SK-N-SH (cell line): ENCODE results near the gene OR6B1. TPM values are rescaled to one million over a fixed set of nuclear protein-coding genes. Genes with fewer than 3 reads are reported as not detected.

Experiments used
- CTCF ChIA-PET: fragments of 300-600, 350-600 bp; formaldehyde crosslinking; extraction: SDS; loops from one replicate; lab custom pipeline; 2021; lab: Yijun Ruan, JAX
- POLR2A ChIA-PET: fragments of 350-600 bp; sonication (Branson Sonifier 250); formaldehyde crosslinking; extraction: SDS; loops from one replicate; lab custom pipeline; 2020; ENCODE audit warnings: antibody characterized with exemption, inconsistent platforms; lab: Yijun Ruan, JAX
- DNase-seq: peaks from one replicate; pipeline ENCODE4 v3.0.0; 2012
- H2AFZ ChIP-seq: fragments of 200-600 bp; sonication (generic); 2 replicates; pipeline ENCODE4 v1.8.1; 2016; ENCODE audit warnings: antibody characterized with exemption, mild to moderate bottlenecking, low read depth
- H3F3A ChIP-seq: fragments of 200-600 bp; sonication (generic); replicated peaks from 2 replicates; pipeline ENCODE3; 2016; ENCODE audit warnings: antibody characterized with exemption, mild to moderate bottlenecking; ENCODE audit not compliant: insufficient read depth
- H3K27ac ChIP-seq, 2 experiments: fragments of 200-500 bp in 1 of 2; fragments of 200-600 bp in 1 of 2; sonication (Bioruptor generic) in 1 of 2; sonication (generic), shearing (Covaris generic) in 1 of 2; 2 replicates each; pipeline versions ENCODE4 v1.5.1 to v1.6.1; 2014 to 2016; ENCODE audit warnings: low read depth in 2 of 2, inconsistent platforms in 1 of 2, low read length in 1 of 2, mild to moderate bottlenecking in 1 of 2, mixed read lengths in 1 of 2
- H3K27me3 ChIP-seq: fragments of 200-600 bp; sonication (generic), shearing (Covaris generic); 2 replicates; pipeline ENCODE4 v1.6.1; 2016; ENCODE audit warnings: mixed run types; ENCODE audit not compliant: insufficient read depth
- H3K36me3 ChIP-seq, 2 experiments: fragments of 200-500 bp in 1 of 2; fragments of 200-600 bp in 1 of 2; sonication (Bioruptor generic) in 1 of 2; sonication (generic) in 1 of 2; replicated peaks in 1 of 2; 2 replicates each; pipeline versions ENCODE3 to v1.5.1; 2014 to 2016; ENCODE audit warnings: low read length in 1 of 2, mild to moderate bottlenecking in 1 of 2; ENCODE audit not compliant: insufficient read depth in 2 of 2, control insufficient read depth in 1 of 2
- H3K4me1 ChIP-seq, 2 experiments: fragments of 200-500 bp in 1 of 2; fragments of 200-600 bp in 1 of 2; sonication (Bioruptor generic) in 1 of 2; sonication (generic), shearing (Covaris generic) in 1 of 2; 2 replicates each; pipeline versions ENCODE4 v1.5.1 to v1.6.1; 2014 to 2016; ENCODE audit warnings: low read depth in 1 of 2, low read length in 1 of 2, mixed run types in 1 of 2; ENCODE audit not compliant: insufficient read depth in 2 of 2, control insufficient read depth in 1 of 2
- H3K4me2 ChIP-seq: fragments of 200-600 bp; sonication (generic), shearing (Covaris generic); 2 replicates; pipeline ENCODE4 v1.6.1; 2017; ENCODE audit warnings: mixed run types
- H3K4me3 ChIP-seq, 2 experiments: fragments of 200-500 bp in 1 of 2; fragments of 200-600 bp in 1 of 2; sonication (Bioruptor generic) in 1 of 2; sonication (generic), shearing (Covaris generic) in 1 of 2; 2 replicates each; pipeline versions ENCODE4 v1.5.1 to v1.8.1; 2014 to 2016; ENCODE audit warnings: low read depth in 2 of 2, inconsistent platforms in 1 of 2, low read length in 1 of 2, mild to moderate bottlenecking in 1 of 2, mixed read lengths in 1 of 2, moderate library complexity in 1 of 2
- H3K79me2 ChIP-seq: fragments of 200-600 bp; sonication (generic); 2 replicates; pipeline ENCODE4 v1.8.1; 2017; ENCODE audit warnings: mild to moderate bottlenecking; ENCODE audit not compliant: insufficient read depth
- H3K9ac ChIP-seq: fragments of 200-600 bp; sonication (generic); 2 replicates; pipeline ENCODE4 v1.6.1; 2017; ENCODE audit warnings: mixed run types
- H3K9me2 ChIP-seq: fragments of 200-600 bp; sonication (generic); 2 replicates; pipeline ENCODE4 v1.6.1; 2017; ENCODE audit warnings: mixed run types
- H3K9me3 ChIP-seq: fragments of 200-600 bp; sonication (generic); 2 replicates; pipeline ENCODE4 v1.6.1; 2017; ENCODE audit warnings: mixed run types, mild to moderate bottlenecking, moderate library complexity
- H4K20me1 ChIP-seq: fragments of 200-600 bp; sonication (generic); 2 replicates; pipeline ENCODE4 v1.6.1; 2017; ENCODE audit warnings: mild to moderate bottlenecking, mixed run types; ENCODE audit not compliant: insufficient read depth
- CTCF ChIP-seq: fragments of 200-600 bp; sonication (generic); IDR thresholded peaks from 2 replicates; pipeline ENCODE4 v1.6.1; 2017; ENCODE audit warnings: antibody characterized with exemption, mild to moderate bottlenecking, moderate library complexity
- ELF1 ChIP-seq: IDR thresholded peaks from 2 replicates; pipeline ENCODE4 v1.4.0; 2012
- EP300 ChIP-seq, 2 experiments: IDR thresholded peaks; 2 replicates each; pipeline versions ENCODE4 v1.4.0 to v1.6.1; 2012; ENCODE audit warnings: borderline replicate concordance in 1 of 2, low read depth in 1 of 2, low read length in 1 of 2
- GABPA ChIP-seq: IDR thresholded peaks from 2 replicates; pipeline ENCODE4 v1.4.0; 2012; ENCODE audit warnings: low read depth, mild to moderate bottlenecking
- GATA2 ChIP-seq: sonication (generic); formaldehyde crosslinking; IDR thresholded peaks from 2 replicates; pipeline ENCODE4 v1.5.0; 2020; ENCODE audit warnings: mild to moderate bottlenecking, missing genetic modification reagents
- IRF3 ChIP-seq: fragments of 150-350 bp; IDR thresholded peaks from 2 replicates; pipeline ENCODE4 v1.6.1; 2016; ENCODE audit warnings: mild to moderate bottlenecking, low read depth, low read length
- MEF2A ChIP-seq: IDR thresholded peaks from 2 replicates; pipeline ENCODE4 v1.4.0; 2012; ENCODE audit warnings: low read depth, borderline replicate concordance
- MXI1 ChIP-seq: IDR thresholded peaks from 2 replicates; pipeline ENCODE4 v1.6.1; 2012; ENCODE audit warnings: mild to moderate bottlenecking, low read depth, low read length, improper control_type of control experiment
- NFIC ChIP-seq: IDR thresholded peaks from 2 replicates; pipeline ENCODE4 v1.4.0; 2012; ENCODE audit warnings: borderline replicate concordance
- NRF1 ChIP-seq: IDR thresholded peaks from 2 replicates; pipeline ENCODE4 v1.6.1; 2012; ENCODE audit warnings: low read depth, mild to moderate bottlenecking, low read length
- PBX3 ChIP-seq: IDR thresholded peaks from 2 replicates; pipeline ENCODE4; 2012
- SIN3A ChIP-seq: IDR thresholded peaks from 2 replicates; pipeline ENCODE4 v1.6.1; 2012; ENCODE audit warnings: low read depth, mild to moderate bottlenecking, low read length, moderate library complexity, borderline replicate concordance
- YY1 ChIP-seq: IDR thresholded peaks from 2 replicates; pipeline ENCODE4 v1.4.0; 2012; ENCODE audit warnings: low read depth, mild to moderate bottlenecking
- ZBTB33 ChIP-seq: IDR thresholded peaks from 2 replicates; pipeline ENCODE4 v1.4.0; 2012; ENCODE audit warnings: low read depth, borderline replicate concordance
- WGBS: methylation state at CpG from one replicate; pipeline ENCODE4 v1.1.6; 2017; ENCODE audit warnings: low lambda C conversion rate; 5-methylcytosine and 5-hydroxymethylcytosine counted together
- polyA plus RNA-seq, 3 experiments: library from polyadenylated mRNA; depleted of rRNA; stranded (reverse); fragments of >200 nt; gene quantifications; 2 replicates each; pipeline ENCODE4 v1.2.3, GENCODE V29; 2012

OR6B1 gene
- polyA plus RNA-seq, 1 of the 3 experiments (the other 2 are of a cell fraction) = not detected

- CTCF ChIA-PET = no interaction called here
- H3F3A ChIP-seq = no peaks in the 10 kb centered on the region
- H3K9me2 ChIP-seq = no peaks in the 10 kb centered on the region
- H3K4me3 ChIP-seq = no peak overlapping the region
- H2AFZ ChIP-seq = no peak overlapping the region
- POLR2A ChIA-PET = no interaction called here
- H3K27me3 ChIP-seq = peaks cover 12% of the 10 kb centered on the region; the same call in 1 of the 2 replicates
- H3K79me2 ChIP-seq = no peaks in the 10 kb centered on the region
- no peaks in the 10 kb centered on the region for H3K9me3 ChIP-seq
- no peaks in the 10 kb centered on the region for H4K20me1 ChIP-seq
- no peak overlapping the region for H3K9ac ChIP-seq
- DNase-seq = no peak
- no peak overlapping the region for H3K4me2 ChIP-seq
- no peaks in the 10 kb centered on the region for H3K4me1 ChIP-seq
- no peaks in the 10 kb centered on the region for H3K36me3 ChIP-seq
- WGBS = 7% methylated on average over 5 of the region's 5 CpGs
- H3K27ac ChIP-seq = no peak overlapping the region
- TF ChIP-seq SIN3A = no peak
- TF ChIP-seq, all 33 proteins: peak for 0
Observed at GRCh38 chr7:143960813-143961610, 39.1 kb upstream of the OR6B1 start.

GRCh38 chr7:143965280-143965679 lies 34.8 kb upstream of the OR6B1 start:
- H2AFZ ChIP-seq = no peak overlapping the region
- no peaks in the 10 kb centered on the region for H3K9me2 ChIP-seq
- H3K4me2 ChIP-seq = no peak overlapping the region
- no peaks in the 10 kb centered on the region for H3F3A ChIP-seq
- H3K9ac ChIP-seq = no peak overlapping the region
- TF ChIP-seq GATA2 (no peak), MEF2A (no peak), NFIC (no peak), EP300 (IDR thresholded peaks at IDR 0.05; ENCODE audit: borderline replicate concordance in 1 of 2, low read depth in 1 of 2, low read length in 1 of 2) (no peak), CTCF (no peak), NRF1 (no peak), MXI1 (no peak), YY1 (no peak), IRF3 (no peak), ZBTB33 (no peak), GABPA (no peak), ELF1 (no peak), PBX3 (no peak)
- H3K4me3 ChIP-seq = no peak overlapping the region
- H3K79me2 ChIP-seq = no peaks in the 10 kb centered on the region
- ChIA-PET POLR2A (no interaction called here), CTCF (no interaction called here)
- no peak overlapping the region for H3K27ac ChIP-seq
- H4K20me1 ChIP-seq = no peaks in the 10 kb centered on the region
- no peaks in the 10 kb centered on the region for H3K4me1 ChIP-seq
- peaks cover under 1% of the 10 kb centered on the region; the same call in 1 of the 2 replicates for H3K9me3 ChIP-seq
- H3K36me3 ChIP-seq = no peaks in the 10 kb centered on the region
- WGBS = 0% methylated on average over 2 of the region's 2 CpGs
- no peak for DNase-seq
- H3K27me3 ChIP-seq = no peaks in the 10 kb centered on the region; the same call in 1 of the 2 replicates
